A549 treated with CpdA at 1 μM for 4 hours (cell line): ENCODE measurements around the gene BRDT. TPM values are rescaled to one million over a fixed set of nuclear protein-coding genes. Genes with fewer than 3 reads are reported as not detected.

Source experiments
- total RNA-seq: library from RNA; stranded (reverse); fragments of 200-300 nt; extraction: Qiagen RNA extraction; gene quantifications from 5 replicates; pipeline ENCODE4 v1.2.3, GENCODE V29; 2022; ENCODE audit warnings: low read depth

Gene BRDT
- not detected in 5 replicates for total RNA-seq

DNA sequence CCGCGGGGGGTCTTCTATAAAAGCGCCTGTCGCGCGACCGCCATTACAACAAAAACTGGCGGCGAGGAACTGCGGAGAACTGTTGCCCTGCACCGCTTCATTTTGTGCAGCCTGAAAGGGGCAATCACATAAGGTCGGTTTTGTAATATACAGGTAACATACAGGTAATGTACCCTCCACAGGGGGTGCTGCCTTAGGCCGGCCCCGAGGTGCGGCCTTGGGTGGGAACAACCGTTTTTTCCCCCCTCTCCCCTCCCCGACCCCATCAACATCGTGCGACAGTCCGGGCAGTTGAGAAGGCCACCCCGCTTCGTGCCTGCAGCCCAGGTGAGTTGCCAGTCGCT lies at the start of gene BRDT:
Gene BRDT (plus strand): TSS at position 46 of the 344 bp plus-strand sequence. CDS start 13,354 bp downstream, outside the sequence.

Other genes with a start within 250 kb of the BRDT start
- 3.0 to 3.6 TPM (median 3.1 TPM) in 5 replicates for gene TGFBR3, start 63.2 kb upstream of the BRDT start, total RNA-seq
- 0.50 to 0.85 TPM (median 0.59 TPM) in 5 replicates for gene EPHX4, start 80.6 kb downstream of the BRDT start, total RNA-seq
- gene SETSIP, start 126.0 kb downstream of the BRDT start, total RNA-seq, result 0.06 TPM in 1 of 5 replicates, not detected in the others
- gene BTBD8, start 130.9 kb downstream of the BRDT start, total RNA-seq, result 0.20 to 1.1 TPM (median 0.75 TPM) in 5 replicates